Activated naive CD4-positive, alpha-beta T cell treated with anti-CD3 and anti-CD28 coated beads, Interleukin-2, amount 50 U/mL, for 24 hours (primary cell): ENCODE results near the gene CTSF.
A peak's percentile ranks its signal among the peaks of the same experiment; 100 is the strongest.

Experiments used
- H3K27ac Mint-ChIP-seq: one replicate; pipeline ENCODE4 v1.8.0; 2021; ENCODE audit warnings: mild to moderate bottlenecking, mixed read lengths
- H3K27me3 Mint-ChIP-seq: one replicate; pipeline ENCODE4 v1.8.0; 2021; ENCODE audit warnings: mixed read lengths
- H3K36me3 Mint-ChIP-seq: one replicate; pipeline ENCODE4 v1.8.0; 2021; ENCODE audit warnings: mixed read lengths
- H3K4me1 Mint-ChIP-seq: one replicate; pipeline ENCODE4 v1.8.0; 2021; ENCODE audit warnings: mixed read lengths
- H3K4me3 Mint-ChIP-seq: one replicate; pipeline ENCODE4 v1.8.0; 2021; ENCODE audit warnings: mild to moderate bottlenecking, mixed read lengths
- H3K9me3 Mint-ChIP-seq: one replicate; pipeline ENCODE4 v1.8.0; 2021; ENCODE audit warnings: mixed read lengths

CTSF gene

GRCh38 chr11:66567787-66568123 is 651 bp downstream of the CTSF start:
- Mint-ChIP-seq H3K4me1 (peaks cover 14% of the 10 kb centered on the region), H3K36me3 (peaks cover 1% of the 10 kb centered on the region), H3K27ac (no peak overlapping the region), H3K9me3 (no peaks in the 10 kb centered on the region), H3K4me3 (peak overlapping the region; percentile 79), H3K27me3 (no peaks in the 10 kb centered on the region)

- H3K4me1 Mint-ChIP-seq, result peaks cover 14% of the 10 kb centered on the region
- H3K9me3 Mint-ChIP-seq, result no peaks in the 10 kb centered on the region
- H3K36me3 Mint-ChIP-seq, result peaks cover 1% of the 10 kb centered on the region
- no peak overlapping the region for H3K27ac Mint-ChIP-seq
- peak overlapping the region; percentile 8 for H3K4me3 Mint-ChIP-seq
- no peaks in the 10 kb centered on the region for H3K27me3 Mint-ChIP-seq
These were observed 2.2 kb downstream of the CTSF start for GRCh38 chr11:66566221-66566620.

- no peaks in the 10 kb centered on the region for H3K27me3 Mint-ChIP-seq
- H3K4me1 Mint-ChIP-seq, result peaks cover 14% of the 10 kb centered on the region
- H3K36me3 Mint-ChIP-seq, result peaks cover 1% of the 10 kb centered on the region
- no peak overlapping the region for H3K27ac Mint-ChIP-seq
- H3K4me3 Mint-ChIP-seq, result no peak overlapping the region
- no peaks in the 10 kb centered on the region for H3K9me3 Mint-ChIP-seq
These were observed 3.4 kb downstream of the CTSF start for GRCh38 chr11:66564984-66565383.

GRCh38 chr11:66564538-66564937 is 3.9 kb downstream of the CTSF start:
- Mint-ChIP-seq H3K9me3 (no peaks in the 10 kb centered on the region), H3K36me3 (peaks cover 1% of the 10 kb centered on the region), H3K4me3 (no peak overlapping the region), H3K27me3 (no peaks in the 10 kb centered on the region), H3K4me1 (peaks cover 14% of the 10 kb centered on the region), H3K27ac (no peak overlapping the region)

GRCh38 chr11:66563832-66564231 is 4.6 kb downstream of the CTSF start:
- H3K27ac Mint-ChIP-seq, result no peak overlapping the region
- H3K9me3 Mint-ChIP-seq, result no peaks in the 10 kb centered on the region
- peaks cover 17% of the 10 kb centered on the region for H3K4me1 Mint-ChIP-seq
- H3K27me3 Mint-ChIP-seq, result peaks cover under 1% of the 10 kb centered on the region
- H3K4me3 Mint-ChIP-seq, result no peak overlapping the region
- H3K36me3 Mint-ChIP-seq, result peaks cover 1% of the 10 kb centered on the region

GRCh38 chr11:66562907-66563583 is 5.4 kb downstream of the CTSF start:
- H3K27me3 Mint-ChIP-seq, result peaks cover 4% of the 10 kb centered on the region
- peaks cover 15% of the 10 kb centered on the region for H3K4me1 Mint-ChIP-seq
- no peak overlapping the region for H3K27ac Mint-ChIP-seq
- H3K9me3 Mint-ChIP-seq, result no peaks in the 10 kb centered on the region
- peaks cover 1% of the 10 kb centered on the region for H3K36me3 Mint-ChIP-seq
- no peak overlapping the region for H3K4me3 Mint-ChIP-seq

GRCh38 chr11:66562275-66562674 is 6.1 kb downstream of the CTSF start:
- Mint-ChIP-seq H3K27ac (no peak overlapping the region), H3K9me3 (no peaks in the 10 kb centered on the region), H3K4me3 (no peak overlapping the region), H3K4me1 (peaks cover 8% of the 10 kb centered on the region), H3K36me3 (peaks cover 1% of the 10 kb centered on the region), H3K27me3 (peaks cover 4% of the 10 kb centered on the region)

GRCh38 chr11:66561975-66562248 is 6.5 kb downstream of the CTSF start:
- H3K4me3 Mint-ChIP-seq, result no peak overlapping the region
- no peaks in the 10 kb centered on the region for H3K9me3 Mint-ChIP-seq
- H3K36me3 Mint-ChIP-seq, result peaks cover 1% of the 10 kb centered on the region
- H3K4me1 Mint-ChIP-seq, result peaks cover 6% of the 10 kb centered on the region
- no peak overlapping the region for H3K27ac Mint-ChIP-seq
- peaks cover 4% of the 10 kb centered on the region for H3K27me3 Mint-ChIP-seq

GRCh38 chr11:66561178-66561974 is 7.0 kb downstream of the CTSF start:
- Mint-ChIP-seq H3K4me3 (no peak overlapping the region), H3K27ac (no peak overlapping the region), H3K27me3 (peaks cover 4% of the 10 kb centered on the region), H3K4me1 (peaks cover 6% of the 10 kb centered on the region), H3K9me3 (no peaks in the 10 kb centered on the region), H3K36me3 (peaks cover 1% of the 10 kb centered on the region)

GRCh38 chr11:66559866-66560676 is 8.3 kb downstream of the CTSF start:
- Mint-ChIP-seq H3K36me3 (no peaks in the 10 kb centered on the region), H3K4me3 (no peak overlapping the region), H3K27me3 (peaks cover 4% of the 10 kb centered on the region), H3K27ac (no peak overlapping the region), H3K9me3 (no peaks in the 10 kb centered on the region), H3K4me1 (peaks cover 6% of the 10 kb centered on the region)

GRCh38 chr11:66559142-66559865 is 9.1 kb downstream of the CTSF start:
- Mint-ChIP-seq H3K4me1 (peaks cover 6% of the 10 kb centered on the region), H3K27me3 (peaks cover 4% of the 10 kb centered on the region), H3K36me3 (no peaks in the 10 kb centered on the region), H3K27ac (no peak overlapping the region), H3K9me3 (no peaks in the 10 kb centered on the region), H3K4me3 (peak overlapping the region; percentile 51)

- H3K36me3 Mint-ChIP-seq, result no peaks in the 10 kb centered on the region
- peaks cover 4% of the 10 kb centered on the region for H3K27me3 Mint-ChIP-seq
- H3K27ac Mint-ChIP-seq, result no peak overlapping the region
- peaks cover 6% of the 10 kb centered on the region for H3K4me1 Mint-ChIP-seq
- no peak overlapping the region for H3K4me3 Mint-ChIP-seq
- no peaks in the 10 kb centered on the region for H3K9me3 Mint-ChIP-seq
These were observed 10.6 kb downstream of the CTSF start for GRCh38 chr11:66557733-66558326.

- H3K27ac Mint-ChIP-seq, result no peak overlapping the region
- no peaks in the 10 kb centered on the region for H3K9me3 Mint-ChIP-seq
- H3K4me1 Mint-ChIP-seq, result peaks cover 6% of the 10 kb centered on the region
- H3K27me3 Mint-ChIP-seq, result peaks cover 4% of the 10 kb centered on the region
- H3K36me3 Mint-ChIP-seq, result no peaks in the 10 kb centered on the region
- no peak overlapping the region for H3K4me3 Mint-ChIP-seq
These were observed 12.3 kb downstream of the CTSF start for GRCh38 chr11:66556086-66556485.

GRCh38 chr11:66555416-66555815 is 13.0 kb downstream of the CTSF start:
- Mint-ChIP-seq H3K9me3 (no peaks in the 10 kb centered on the region), H3K27me3 (peaks cover 4% of the 10 kb centered on the region), H3K4me3 (no peak overlapping the region), H3K27ac (no peak overlapping the region), H3K36me3 (no peaks in the 10 kb centered on the region), H3K4me1 (peaks cover 6% of the 10 kb centered on the region)

- no peak overlapping the region for H3K27ac Mint-ChIP-seq
- H3K9me3 Mint-ChIP-seq, result no peaks in the 10 kb centered on the region
- no peak overlapping the region for H3K4me3 Mint-ChIP-seq
- no peaks in the 10 kb centered on the region for H3K36me3 Mint-ChIP-seq
- H3K4me1 Mint-ChIP-seq, result peaks cover 6% of the 10 kb centered on the region
- peaks cover 4% of the 10 kb centered on the region for H3K27me3 Mint-ChIP-seq
These were observed 13.8 kb downstream of the CTSF start for GRCh38 chr11:66554602-66555001.
